PFSK-1 (cell line): Measurements from ENCODE around the gene WDR1.

Experiments
- POLR2AphosphoS5 ChIP-seq: IDR thresholded peaks from 2 replicates; pipeline ENCODE4 v1.6.1; 2012; ENCODE audit warnings: low read depth, mild to moderate bottlenecking, control low read depth, low read length, moderate library complexity
- REST ChIP-seq, 2 experiments: IDR thresholded peaks; 2 replicates each; pipeline versions ENCODE4 v1.6.1 to v1.8.0; 2011 to 2012; ENCODE audit warnings: low read depth in 2 of 2, low read length in 2 of 2, control low read depth in 1 of 2, inconsistent platforms in 1 of 2, mild to moderate bottlenecking in 1 of 2, moderate library complexity in 1 of 2; ENCODE audit not compliant: insufficient read depth in 1 of 2
- SIN3A ChIP-seq: IDR thresholded peaks from 2 replicates; pipeline ENCODE4 v1.6.1; 2012; ENCODE audit warnings: mild to moderate bottlenecking, low read length, moderate library complexity, borderline replicate concordance; ENCODE audit not compliant: insufficient read depth
- TAF1 ChIP-seq: IDR thresholded peaks from 2 replicates; pipeline ENCODE4 v1.6.1; 2012; ENCODE audit warnings: low read length, control low read depth, borderline replicate concordance; ENCODE audit not compliant: insufficient read depth

DNA sequence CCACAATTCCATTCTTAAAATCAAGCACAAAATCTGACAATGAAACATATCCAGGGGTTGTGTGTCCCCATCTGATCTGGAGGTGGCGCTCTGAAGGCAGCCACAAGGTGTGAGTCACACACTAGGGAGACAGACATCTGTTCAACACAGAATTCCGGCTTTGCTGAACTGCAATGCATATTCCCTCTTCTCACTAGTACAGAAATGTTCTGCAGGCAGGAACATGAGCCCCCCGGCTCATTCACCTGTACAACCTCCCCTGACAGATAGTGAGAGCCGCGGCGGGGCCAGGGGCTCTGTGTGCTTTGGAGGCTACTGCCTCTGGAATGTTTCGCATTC, 41.9 kb downstream of the WDR1 start:
- TF ChIP-seq REST (IDR thresholded peaks at IDR 0.05; ENCODE audit: insufficient read depth in 1 of 2, low read depth in 2 of 2, low read length in 2 of 2) (no peak), TAF1 (no peak), POLR2AphosphoS5 (no peak), SIN3A (no peak)
